Measurements from ENCODE around the gene RHOF. TPM values are rescaled to one million over a fixed set of nuclear protein-coding genes. Genes with fewer than 3 reads are reported as not detected.
A peak's percentile ranks its signal among the peaks of the same experiment; 100 is the strongest.

Gene RHOF
- polyA plus RNA-seq, 4 donors, result 4.9 to 14.7 (median 9.5) TPM

DNA sequence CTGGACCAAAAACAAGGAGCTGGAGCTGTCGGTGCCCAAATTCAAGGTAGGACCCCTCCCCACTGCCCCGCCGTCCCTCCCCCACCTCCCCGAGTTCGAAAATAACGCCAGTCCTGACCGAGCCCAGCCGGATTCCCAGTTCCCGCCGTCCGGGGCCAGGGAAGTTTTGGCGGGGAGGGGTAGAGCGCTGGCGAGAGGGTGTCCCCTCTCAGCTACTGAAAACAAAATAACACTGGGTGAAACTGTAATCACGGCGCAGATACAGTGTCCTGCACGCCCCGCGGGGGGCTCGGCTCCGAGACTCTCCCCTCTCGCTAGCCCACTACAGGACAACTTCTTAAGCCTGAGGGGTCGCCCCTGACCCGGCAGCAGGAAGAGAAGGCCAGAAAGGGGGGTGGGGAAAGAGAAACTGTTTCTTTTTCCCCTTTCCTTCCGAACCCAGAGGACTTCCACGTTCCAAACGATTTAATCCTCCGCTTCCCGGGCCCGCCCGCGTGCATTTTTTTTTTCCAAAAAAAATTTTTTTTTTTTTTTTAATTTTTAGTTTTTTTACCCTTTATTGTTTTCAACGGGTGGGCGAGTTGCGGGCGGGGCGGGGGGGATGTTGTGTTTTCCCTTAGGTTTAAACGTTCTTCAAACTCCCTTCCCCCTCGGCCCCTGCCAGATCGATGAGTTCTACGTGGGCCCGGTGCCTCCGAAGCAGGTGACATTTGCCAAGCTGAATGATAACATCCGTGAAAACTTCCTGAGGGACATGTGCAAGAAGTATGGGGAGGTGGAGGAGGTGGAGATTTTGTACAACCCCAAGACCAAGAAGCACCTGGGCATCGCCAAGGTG lies 11.9 kb upstream of the RHOF start:
- DNase-seq (ENCODE audit: low read depth in 4 of 4, low spot score in 3 of 4), result no peak

DNA sequence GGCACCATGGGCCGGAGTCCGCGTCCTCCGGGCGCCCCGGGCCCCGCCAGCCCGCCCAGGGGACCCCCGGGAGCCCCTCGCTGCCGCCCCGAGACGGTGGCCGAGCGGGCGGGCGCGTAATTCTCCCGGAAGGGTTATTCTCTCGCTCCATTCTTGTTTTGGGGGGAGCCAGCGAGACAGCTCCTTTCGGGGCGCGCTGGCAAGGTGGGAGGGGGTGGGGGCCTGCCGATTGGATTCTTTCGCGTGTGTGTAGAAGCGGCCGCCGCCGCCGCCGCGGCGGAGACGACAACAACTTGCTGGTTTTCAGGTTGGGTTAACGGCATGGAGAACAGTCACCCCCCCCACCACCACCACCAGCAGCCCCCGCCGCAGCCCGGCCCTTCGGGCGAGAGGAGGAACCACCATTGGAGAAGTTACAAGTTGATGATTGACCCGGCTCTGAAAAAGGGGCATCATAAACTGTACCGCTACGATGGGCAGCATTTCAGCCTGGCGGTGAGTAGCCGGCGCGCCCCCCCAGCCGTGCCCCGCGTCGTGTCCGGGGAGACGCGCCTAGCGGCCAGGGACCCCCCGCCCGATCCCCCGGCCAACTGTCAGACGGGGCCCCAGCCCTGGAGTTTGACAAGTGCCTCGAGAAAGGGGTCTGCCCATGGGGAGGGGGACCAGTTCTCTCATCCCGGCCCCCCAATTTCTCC lies 11.1 kb upstream of the RHOF start:
- no peak for DNase-seq (ENCODE audit: low read depth in 4 of 4, low spot score in 3 of 4)

DNA sequence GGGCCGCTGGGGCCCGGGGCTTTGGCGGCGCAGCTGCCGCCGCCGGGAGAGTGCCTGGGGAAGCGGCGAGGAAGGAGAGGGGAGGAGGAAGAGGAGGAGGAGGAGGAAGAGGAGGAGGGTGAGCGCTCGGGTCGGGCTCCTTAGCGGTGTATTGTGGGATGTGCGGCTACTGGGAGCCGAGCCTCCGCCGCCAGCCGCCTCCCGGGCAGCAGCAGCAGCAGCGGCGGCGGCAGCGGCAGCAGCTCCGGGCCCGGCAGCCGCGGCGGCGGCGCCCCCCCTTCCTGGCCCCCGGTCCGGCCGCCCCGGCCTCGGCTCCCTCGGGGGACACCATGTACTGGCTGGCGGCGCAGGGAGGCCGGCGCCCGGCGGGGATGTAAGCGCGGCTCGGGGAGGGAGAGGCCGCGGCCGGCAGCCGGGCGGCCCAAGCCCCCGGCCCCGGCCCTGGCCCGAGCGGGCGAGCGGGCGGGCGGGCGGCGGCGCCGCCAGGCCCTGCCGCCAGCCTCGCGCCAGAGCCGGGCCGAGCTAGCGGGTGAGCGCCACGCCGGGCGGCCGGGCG lies 10.5 kb upstream of the RHOF start, which contains the start of gene SETD1B:
TSS of gene SETD1B (plus strand) at position 149 of the 556 bp plus-strand sequence. CDS start 729 bp downstream, outside the sequence.
- no peak for DNase-seq (ENCODE audit: low read depth in 4 of 4, low spot score in 3 of 4)

- DNase-seq (ENCODE audit: low read depth in 4 of 4, low spot score in 3 of 4), result peak; percentile 88 to 94 (median 92)
These were observed 9.6 kb upstream of the RHOF start for GRCh38 chr12:121802843-121803698.

GRCh38 chr12:121802485-121802842 lies 9.0 kb upstream of the RHOF start:
- no peak for DNase-seq (ENCODE audit: low read depth in 4 of 4, low spot score in 3 of 4)

DNA sequence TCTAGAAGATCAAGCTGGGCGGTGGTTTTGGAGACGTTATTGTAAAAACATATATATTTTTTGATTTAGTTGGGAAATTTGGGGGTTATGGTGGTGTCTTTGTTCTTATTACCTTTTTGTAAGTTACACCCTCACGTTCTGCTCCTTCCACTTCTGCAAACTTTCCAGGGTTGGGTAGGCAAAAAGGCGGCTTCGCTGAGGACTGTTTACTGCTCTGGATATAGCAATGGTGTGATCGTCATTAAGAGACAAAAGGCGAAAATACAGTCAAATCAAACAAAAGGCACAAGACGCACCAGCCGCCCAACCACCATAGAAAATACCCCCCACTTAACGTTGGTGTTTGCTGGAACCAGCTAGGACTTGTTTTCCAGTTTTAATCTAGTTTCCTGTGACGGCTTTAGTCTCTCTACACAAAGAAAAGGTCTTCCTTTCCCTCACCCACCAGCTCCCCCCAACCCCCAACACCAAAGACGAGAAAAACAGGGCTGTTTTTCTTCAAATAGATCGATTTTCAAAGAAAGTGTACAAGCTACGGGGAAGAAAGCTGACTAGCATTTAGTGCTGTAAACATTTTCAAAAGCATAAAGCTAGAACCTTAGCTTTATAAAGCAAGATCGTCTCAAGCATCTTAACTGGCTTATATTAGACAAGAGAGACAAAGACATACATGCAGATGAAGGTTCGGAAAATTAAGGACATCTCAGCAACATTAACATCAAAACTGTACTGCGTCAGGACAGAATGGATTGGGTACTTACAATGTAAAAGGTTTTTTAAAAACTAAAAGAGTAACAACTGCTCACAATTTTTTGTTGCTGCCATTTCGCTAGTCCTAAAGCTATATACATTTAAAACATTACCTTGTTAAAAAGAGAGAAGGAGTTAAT lies 8.4 kb upstream of the RHOF start:
- DNase-seq (ENCODE audit: low read depth in 4 of 4, low spot score in 3 of 4), result no peak

- DNase-seq (ENCODE audit: low read depth in 4 of 4, low spot score in 3 of 4), result no peak
These were observed 7.5 kb upstream of the RHOF start for GRCh38 chr12:121800694-121801594.

DNA sequence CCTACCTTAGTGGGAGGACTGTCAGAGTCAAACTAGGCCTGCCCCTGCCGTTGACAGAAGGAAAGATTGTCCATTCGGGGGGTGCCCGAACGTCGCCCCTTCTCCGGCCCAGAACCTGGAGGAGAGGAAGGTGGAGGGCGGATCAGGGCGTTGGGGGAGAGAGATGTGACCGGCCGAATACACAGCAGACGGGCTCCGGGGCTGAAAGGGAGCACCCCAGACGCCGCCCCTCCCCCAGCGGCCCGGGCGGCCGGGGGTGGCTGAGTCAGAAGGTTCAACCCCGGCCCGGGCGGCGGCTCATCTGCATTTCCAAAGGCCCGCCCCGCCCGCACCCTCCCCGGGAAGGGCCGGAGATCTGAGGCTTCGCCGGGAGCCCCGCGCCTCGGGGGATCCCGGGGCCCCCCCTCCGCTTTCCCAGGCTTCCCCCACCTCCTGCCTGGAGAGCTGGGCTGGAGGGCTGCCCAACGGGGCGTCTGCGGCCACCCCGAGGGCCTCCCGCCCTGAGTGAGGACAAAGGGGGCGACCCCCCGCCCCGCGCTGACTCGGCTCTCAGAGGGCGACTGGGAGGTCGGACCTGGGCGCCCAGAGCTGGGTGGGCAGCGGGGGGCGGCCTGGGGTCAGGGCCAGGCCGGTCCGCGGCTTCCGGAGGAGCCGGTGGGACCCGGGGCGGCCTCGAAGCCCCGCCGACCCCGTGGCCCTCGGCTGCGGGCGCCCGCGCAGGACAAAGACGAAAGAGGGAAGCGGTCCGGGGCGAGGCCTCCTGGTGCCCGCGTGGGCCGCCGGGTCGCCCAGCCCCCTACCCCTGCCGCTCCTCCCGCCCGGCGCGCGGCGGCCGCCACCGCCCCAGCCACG lies 6.6 kb upstream of the RHOF start:
- DNase-seq (ENCODE audit: low read depth in 4 of 4, low spot score in 3 of 4), result no peak

- no peak for DNase-seq (ENCODE audit: low read depth in 4 of 4, low spot score in 3 of 4)
These were observed 5.8 kb upstream of the RHOF start for GRCh38 chr12:121799156-121799841.

- no peak for DNase-seq (ENCODE audit: low read depth in 4 of 4, low spot score in 3 of 4)
These were observed 5.3 kb upstream of the RHOF start for GRCh38 chr12:121798787-121799155.

DNA sequence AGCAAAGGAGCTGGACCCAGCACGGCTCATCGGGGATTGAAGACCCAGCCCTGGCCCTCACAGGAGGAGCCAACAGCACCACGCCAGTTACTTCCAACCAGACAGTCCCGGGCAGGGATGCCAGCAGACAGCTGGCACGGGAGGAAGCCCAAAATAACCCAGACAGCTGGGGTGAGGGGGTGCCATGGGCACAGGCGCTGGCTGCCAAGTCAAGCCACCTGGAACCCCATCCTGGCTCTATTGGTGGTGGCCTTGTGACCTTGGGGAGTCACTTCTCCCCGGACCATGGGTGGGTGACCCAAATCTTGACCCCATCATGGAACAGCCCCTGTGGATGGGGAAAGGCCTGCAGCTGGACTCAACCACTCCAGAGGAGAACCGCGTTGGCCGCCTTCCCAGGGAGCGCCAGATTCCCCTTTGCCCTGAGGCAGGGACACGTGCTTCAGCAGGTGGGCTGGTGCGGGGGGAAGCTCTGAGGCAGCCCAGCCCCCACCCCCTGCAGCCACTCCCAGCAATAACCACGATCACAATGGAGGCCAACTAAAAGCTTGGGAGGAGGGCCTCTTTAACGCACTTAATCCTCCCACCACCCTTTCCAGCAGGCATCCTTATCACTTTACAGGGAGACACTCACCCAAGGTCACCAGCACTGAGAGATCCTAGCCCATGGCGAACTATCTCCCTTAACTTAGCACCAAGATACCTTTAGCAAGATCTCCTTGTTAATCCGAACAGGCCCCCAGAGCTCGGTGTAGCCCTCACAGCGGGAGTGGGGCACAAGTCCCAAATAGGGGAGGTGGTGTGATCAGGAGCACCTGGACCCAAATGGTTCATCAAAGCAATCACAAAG lies 4.7 kb upstream of the RHOF start:
- DNase-seq (ENCODE audit: low read depth in 4 of 4, low spot score in 3 of 4), result no peak

GRCh38 chr12:121796855-121797751 lies 3.6 kb upstream of the RHOF start:
- DNase-seq (ENCODE audit: low read depth in 4 of 4, low spot score in 3 of 4), result no peak

GRCh38 chr12:121795034-121795968 lies 1.8 kb upstream of the RHOF start:
- DNase-seq (ENCODE audit: low read depth in 4 of 4, low spot score in 3 of 4), result no peak

- no peak for DNase-seq (ENCODE audit: low read depth in 4 of 4, low spot score in 3 of 4)
These were observed 1.1 kb upstream of the RHOF start for GRCh38 chr12:121794534-121795033.
